Heart left ventricle (tissue), 16 donors: Measurements from ENCODE around the gene EXOC5. TPM values are rescaled to one million over a fixed set of nuclear protein-coding genes. Genes with fewer than 3 reads are reported as not detected.

Source experiments
- ATAC-seq, 4 donors: fragments of 200-7000 bp; cut with Tn5 transposase; one replicate each; pipeline ENCODE4 v1.9.1; 2020 to 2022; ENCODE audit warnings: moderate library complexity in 4 of 4, mild to moderate bottlenecking in 3 of 4, moderate number of reproducible peaks in 1 of 4
- DNase-seq, 5 donors: peaks; one replicate each; pipeline ENCODE4 v3.0.0-alpha.2; 2020
- H3K27ac ChIP-seq, 12 donors: fragments of 200-600 bp; sonication (generic) in 4 of 12; one replicate each; pipeline versions ENCODE4 v1.5.0 to v1.8.0; 2016 to 2022; ENCODE audit warnings: mild to moderate bottlenecking in 2 of 12
- H3K27me3 ChIP-seq, 9 donors: fragments of 200-600 bp; sonication (generic) in 2 of 9; one replicate each; pipeline versions ENCODE4 v1.5.1 to v1.8.0; 2016 to 2022; ENCODE audit warnings: mild to moderate bottlenecking in 3 of 9
- H3K36me3 ChIP-seq, 9 donors: fragments of 200-600 bp; sonication (generic) in 2 of 9; one replicate each; pipeline versions ENCODE4 v1.5.0 to v1.8.0; 2018 to 2022; ENCODE audit warnings: mild to moderate bottlenecking in 2 of 9
- H3K4me1 ChIP-seq, 12 donors: fragments of 200-600 bp; sonication (generic) in 4 of 12; one replicate each; pipeline versions ENCODE4 v1.5.0 to v1.8.0; 2016 to 2022; ENCODE audit warnings: mild to moderate bottlenecking in 3 of 12
- H3K4me3 ChIP-seq, 12 donors: fragments of 200-600 bp; sonication (generic) in 4 of 12; one replicate each; pipeline versions ENCODE4 v1.5.0 to v1.8.0; 2017 to 2022; ENCODE audit warnings: mild to moderate bottlenecking in 9 of 12, moderate library complexity in 4 of 12
- H3K9me3 ChIP-seq, 12 donors: fragments of 200-600 bp; sonication (generic) in 4 of 12; one replicate each; pipeline versions ENCODE4 v1.5.0 to v1.8.0; 2016 to 2022; ENCODE audit warnings: mild to moderate bottlenecking in 1 of 12
- CTCF ChIP-seq, 12 donors: fragments of 200-600 bp; sonication (generic) in 4 of 12; IDR thresholded peaks; one replicate each; pipeline versions ENCODE4 v1.5.0 to v1.8.0; 2018 to 2022; ENCODE audit warnings: antibody characterized with exemption in 12 of 12, mild to moderate bottlenecking in 5 of 12
- POLR2A ChIP-seq, 2 donors: fragments of 450-650 bp; IDR thresholded peaks; one replicate each; pipeline ENCODE4 v1.6.1; 2017; ENCODE audit warnings: antibody characterized with exemption in 2 of 2, mild to moderate bottlenecking in 2 of 2, moderate library complexity in 2 of 2
- WGBS, 4 donors: extraction: QIAGEN DNeasy Blood & Tissue Kit in 2 of 4; methylation state at CpG; one replicate each; pipeline versions ENCODE4 v1.1.5 to v1.1.7; 2013 to 2018; 5-methylcytosine and 5-hydroxymethylcytosine counted together
- intact Hi-C, 10 donors: fragments of 100-400 bp; cut with DNase I; formaldehyde crosslinking; loops; one replicate each; pipeline versions ENCODE4 v1.11.1 to v1.14.2; 2022
- polyA plus RNA-seq, 2 donors: library from polyadenylated mRNA; stranded (reverse); fragments of 200-250 nt; gene quantifications; one replicate each; pipeline ENCODE4 v1.2.3, GENCODE V29; 2013
- total RNA-seq, 9 donors: library from RNA; depleted of rRNA in 2 of 9; stranded (reverse); fragments of >200 nt in 2 of 9; fragmentation: NEBNext Ultra II Directional in 3 of 9; extraction: Animal tissue kit (Norgen Biotek cat#: 25700) in 3 of 9; gene quantifications; one replicate each; pipeline versions ENCODE4 v1.1.0 to v1.2.4, GENCODE V29; 2016 to 2023
- donor health status: ischemic (EF 13 %, LVEDD 7.1; RV severe dilation, severe dysfunction).
- donor health status: healthy with polysubstance abuse.
- donor health status: DM: no; HTN: yes; CAD: no.
- donor health status: DM: no; HTN: no; CAD: no.
- donor health status: ischemic (EF 25% LVEDD 6.9; RV normal size, moderate dysfunction).
- donor health status: ischemic (EF 25% LVEDD 5.7; RV mildly dilated, moderate dysfunction).
- donor health status: healthy.
- donor health status: DM: yes; HTN: yes; CAD: no.
- donor health status: ischemic (EF 35%, LVEDD 5.7; RV mildly dilated, moderate dysfunction).
- donor health status: nonischemic (EF 11% LVEDD 7.7; RV severe dilation, severe dysfunction).
- donor health status: DM: yes; HTN: yes; CAD: no.
- donor health status: PGD.
- donor health status: ischemic (EF 29% LVEDD 5.4; RV normal size, mild dysfunction).
- donor health status: nonischemic (EF 23%, LVEDD 6.1; RV moderate dilation, normal function).

Gene EXOC5
- total and polyA plus RNA-seq, 11 donors = 6.1 to 74.8 (median 52.7) TPM

GRCh38 chr14:57287745-57288144 is 19.0 kb upstream of the EXOC5 start:
- Histone ChIP-seq H3K27me3 (no peaks in the 10 kb centered on the region), H3K9me3 (no peaks in the 10 kb centered on the region), H3K4me3 (no peak overlapping the region), H3K36me3 (peaks cover 0 to 100% (median 82%) of the 10 kb centered on the region in 9 donors), H3K4me1 (no peaks in the 10 kb centered on the region), H3K27ac (no peak overlapping the region)
- 66 to 79% (median 77%) methylated on average over 2 of the region's 2 CpGs for WGBS, 4 donors
- no peak for DNase-seq
- no peak for TF ChIP-seq CTCF (IDR thresholded peaks at IDR 0.05)
- no peak for TF ChIP-seq POLR2A (IDR thresholded peaks at IDR 0.05)
- intact Hi-C loops = loop anchor here in 1 of 10 donors (5.0 kb wide), 1 partner anchor 70 kb away; no protein-coding TSS in a partner anchor
- no peak for ATAC-seq

- Histone ChIP-seq H3K27ac (no peak overlapping the region), H3K4me3 (no peak overlapping the region), H3K27me3 (no peaks in the 10 kb centered on the region), H3K36me3 (peaks cover 0 to 72% (median 52%) of the 10 kb centered on the region in 9 donors), H3K4me1 (peaks cover 0 to 8% (median 0%) of the 10 kb centered on the region in 12 donors), H3K9me3 (no peaks in the 10 kb centered on the region)
- 96 to 99% (median 97%) methylated on average over 3 of the region's 3 CpGs for WGBS, 4 donors
- TF ChIP-seq CTCF (IDR thresholded peaks at IDR 0.05) = no peak
- intact Hi-C loops = loop anchor here in 1 of 10 donors (5.0 kb wide), 1 partner anchor 35 kb away; no protein-coding TSS in a partner anchor
- ATAC-seq = no peak
- DNase-seq = no peak
Measured at GRCh38 chr14:57277062-57277461, 8.4 kb upstream of the EXOC5 start.

- Histone ChIP-seq H3K9me3 (no peaks in the 10 kb centered on the region), H3K27me3 (no peaks in the 10 kb centered on the region), H3K27ac (no peak overlapping the region), H3K36me3 (peaks cover 0 to 53% (median 35%) of the 10 kb centered on the region in 9 donors), H3K4me3 (no peak overlapping the region), H3K4me1 (peaks cover 0 to 26% (median 17%) of the 10 kb centered on the region in 12 donors)
- WGBS, 4 donors = 91 to 99% (median 96%) methylated on average over 2 of the region's 2 CpGs
- intact Hi-C loops = loop anchor here in 1 of 10 donors (5.0 kb wide), 1 partner anchor 33 kb away; no protein-coding TSS in a partner anchor
- ATAC-seq (no peak), DNase-seq (no peak)
- TF ChIP-seq CTCF (IDR thresholded peaks at IDR 0.05) = no peak
Measured at GRCh38 chr14:57275023-57275664, 6.4 kb upstream of the EXOC5 start.

- ATAC-seq (no peak), DNase-seq (no peak)
- no peaks in the 10 kb centered on the region for H3K9me3 ChIP-seq
- H3K27ac ChIP-seq = no peak overlapping the region
- intact Hi-C loops = no loop called here
- H3K4me1 ChIP-seq = peaks cover 0 to 32% (median 22%) of the 10 kb centered on the region in 12 donors
- H3K27me3 ChIP-seq = no peaks in the 10 kb centered on the region
- WGBS, 4 donors = 87 to 95% (median 91%) methylated on average over 2 of the region's 2 CpGs
- H3K4me3 ChIP-seq = no peak overlapping the region
- H3K36me3 ChIP-seq = peaks cover 0 to 52% (median 33%) of the 10 kb centered on the region in 9 donors
- no peak for TF ChIP-seq CTCF (IDR thresholded peaks at IDR 0.05)
- no peak for TF ChIP-seq POLR2A (IDR thresholded peaks at IDR 0.05)
Measured at GRCh38 chr14:57274551-57274950, 5.8 kb upstream of the EXOC5 start.
